ENCODE results near the gene TTC7B.

TTC7B gene

DNA sequence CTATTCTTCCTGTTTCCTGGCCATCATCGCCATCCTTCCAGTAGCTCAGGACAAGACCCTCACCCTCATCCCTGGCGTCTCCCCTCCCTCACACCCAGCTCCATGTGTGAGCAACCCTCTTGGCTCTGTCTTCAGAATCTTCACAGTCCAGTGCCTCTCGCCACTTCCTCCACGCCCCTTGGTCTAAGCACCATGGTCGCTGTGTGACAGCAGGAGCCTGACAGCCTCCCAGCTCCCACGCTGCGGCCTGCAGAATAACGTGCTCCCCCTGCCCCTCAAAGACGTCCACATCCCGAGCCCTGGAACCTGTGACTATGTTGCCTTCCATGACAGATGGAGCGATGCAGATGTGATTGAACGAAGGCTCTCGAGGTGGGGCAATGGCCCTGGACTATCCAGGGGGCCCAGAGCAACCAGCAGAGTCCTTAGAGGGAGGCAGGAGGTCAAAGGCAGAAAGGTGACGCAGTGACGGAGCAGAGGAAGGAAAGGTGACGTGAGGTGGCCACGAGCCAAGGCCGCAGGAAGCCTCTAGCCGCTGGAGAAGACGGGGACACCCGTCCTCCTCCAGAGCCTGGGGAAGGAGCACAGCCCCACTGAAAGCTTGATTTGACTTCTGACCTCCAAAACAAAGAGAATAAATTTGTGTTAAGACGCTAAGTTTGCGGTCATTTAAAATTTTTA, 279.6 kb downstream of the TTC7B start:
- Histone ChIP-seq H3K27ac (replicated peaks) (no peak overlapping the region), H3K4me3 (replicated peaks; ENCODE audit: insufficient read depth, low read length) (no peak overlapping the region), H3K27me3 (ENCODE audit: insufficient read depth, poor library complexity, severe bottlenecking) (no peaks in the 10 kb centered on the region)
- TF ChIP-seq, protein P1, sequence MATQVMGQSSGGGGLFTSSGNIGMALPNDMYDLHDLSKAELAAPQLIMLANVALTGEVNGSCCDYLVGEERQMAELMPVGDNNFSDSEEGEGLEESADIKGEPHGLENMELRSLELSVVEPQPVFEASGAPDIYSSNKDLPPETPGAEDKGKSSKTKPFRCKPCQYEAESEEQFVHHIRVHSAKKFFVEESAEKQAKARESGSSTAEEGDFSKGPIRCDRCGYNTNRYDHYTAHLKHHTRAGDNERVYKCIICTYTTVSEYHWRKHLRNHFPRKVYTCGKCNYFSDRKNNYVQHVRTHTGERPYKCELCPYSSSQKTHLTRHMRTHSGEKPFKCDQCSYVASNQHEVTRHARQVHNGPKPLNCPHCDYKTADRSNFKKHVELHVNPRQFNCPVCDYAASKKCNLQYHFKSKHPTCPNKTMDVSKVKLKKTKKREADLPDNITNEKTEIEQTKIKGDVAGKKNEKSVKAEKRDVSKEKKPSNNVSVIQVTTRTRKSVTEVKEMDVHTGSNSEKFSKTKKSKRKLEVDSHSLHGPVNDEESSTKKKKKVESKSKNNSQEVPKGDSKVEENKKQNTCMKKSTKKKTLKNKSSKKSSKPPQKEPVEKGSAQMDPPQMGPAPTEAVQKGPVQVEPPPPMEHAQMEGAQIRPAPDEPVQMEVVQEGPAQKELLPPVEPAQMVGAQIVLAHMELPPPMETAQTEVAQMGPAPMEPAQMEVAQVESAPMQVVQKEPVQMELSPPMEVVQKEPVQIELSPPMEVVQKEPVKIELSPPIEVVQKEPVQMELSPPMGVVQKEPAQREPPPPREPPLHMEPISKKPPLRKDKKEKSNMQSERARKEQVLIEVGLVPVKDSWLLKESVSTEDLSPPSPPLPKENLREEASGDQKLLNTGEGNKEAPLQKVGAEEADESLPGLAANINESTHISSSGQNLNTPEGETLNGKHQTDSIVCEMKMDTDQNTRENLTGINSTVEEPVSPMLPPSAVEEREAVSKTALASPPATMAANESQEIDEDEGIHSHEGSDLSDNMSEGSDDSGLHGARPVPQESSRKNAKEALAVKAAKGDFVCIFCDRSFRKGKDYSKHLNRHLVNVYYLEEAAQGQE (IDR thresholded peaks at IDR 0.05; ENCODE audit: insufficient replicate concordance, low read depth), result no peak
- TF ChIP-seq, protein P2, sequence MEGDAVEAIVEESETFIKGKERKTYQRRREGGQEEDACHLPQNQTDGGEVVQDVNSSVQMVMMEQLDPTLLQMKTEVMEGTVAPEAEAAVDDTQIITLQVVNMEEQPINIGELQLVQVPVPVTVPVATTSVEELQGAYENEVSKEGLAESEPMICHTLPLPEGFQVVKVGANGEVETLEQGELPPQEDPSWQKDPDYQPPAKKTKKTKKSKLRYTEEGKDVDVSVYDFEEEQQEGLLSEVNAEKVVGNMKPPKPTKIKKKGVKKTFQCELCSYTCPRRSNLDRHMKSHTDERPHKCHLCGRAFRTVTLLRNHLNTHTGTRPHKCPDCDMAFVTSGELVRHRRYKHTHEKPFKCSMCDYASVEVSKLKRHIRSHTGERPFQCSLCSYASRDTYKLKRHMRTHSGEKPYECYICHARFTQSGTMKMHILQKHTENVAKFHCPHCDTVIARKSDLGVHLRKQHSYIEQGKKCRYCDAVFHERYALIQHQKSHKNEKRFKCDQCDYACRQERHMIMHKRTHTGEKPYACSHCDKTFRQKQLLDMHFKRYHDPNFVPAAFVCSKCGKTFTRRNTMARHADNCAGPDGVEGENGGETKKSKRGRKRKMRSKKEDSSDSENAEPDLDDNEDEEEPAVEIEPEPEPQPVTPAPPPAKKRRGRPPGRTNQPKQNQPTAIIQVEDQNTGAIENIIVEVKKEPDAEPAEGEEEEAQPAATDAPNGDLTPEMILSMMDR (IDR thresholded peaks at IDR 0.05; ENCODE audit: insufficient read depth, low read length), result no peak
- TF ChIP-seq POLR2AphosphoS5 (IDR thresholded peaks at IDR 0.05; ENCODE audit: low read depth) (no peak), GABPA (IDR thresholded peaks at IDR 0.05; ENCODE audit: low read depth) (no peak), SPI1 (IDR thresholded peaks at IDR 0.05; ENCODE audit: borderline replicate concordance, low read depth) (no peak)
- DNase-seq (ENCODE audit: low read depth in 1 of 2, low spot score in 1 of 2), result no peak

GRCh38 chr14:90536092-90536491, 280.1 kb downstream of the TTC7B start:
- Histone ChIP-seq H3K27me3 (ENCODE audit: insufficient read depth, poor library complexity, severe bottlenecking) (no peaks in the 10 kb centered on the region), H3K4me3 (replicated peaks; ENCODE audit: insufficient read depth, low read length) (no peak overlapping the region), H3K27ac (replicated peaks) (no peak overlapping the region)
- peak; percentile 33; the same call in 1 of the 2 replicates for TF ChIP-seq SPI1 (IDR thresholded peaks at IDR 0.05; ENCODE audit: borderline replicate concordance, low read depth)
- TF ChIP-seq, protein P2 (IDR thresholded peaks at IDR 0.05; ENCODE audit: insufficient read depth, low read length), result no peak
- DNase-seq (ENCODE audit: low read depth in 1 of 2, low spot score in 1 of 2), result peak in 1 of 2 experiments; percentile 12

GRCh38 chr14:90535556-90536090, 280.6 kb downstream of the TTC7B start:
- no peak for DNase-seq (ENCODE audit: low read depth in 1 of 2, low spot score in 1 of 2)
- Histone ChIP-seq H3K27ac (replicated peaks) (no peak overlapping the region), H3K4me3 (replicated peaks; ENCODE audit: insufficient read depth, low read length) (no peak overlapping the region), H3K27me3 (ENCODE audit: insufficient read depth, poor library complexity, severe bottlenecking) (no peaks in the 10 kb centered on the region)
- TF ChIP-seq, protein P1 (IDR thresholded peaks at IDR 0.05; ENCODE audit: insufficient replicate concordance, low read depth), result no peak
- no peak for TF ChIP-seq GABPA (IDR thresholded peaks at IDR 0.05; ENCODE audit: low read depth)
- no peak for TF ChIP-seq SPI1 (IDR thresholded peaks at IDR 0.05; ENCODE audit: borderline replicate concordance, low read depth)
- TF ChIP-seq, protein P2 (IDR thresholded peaks at IDR 0.05; ENCODE audit: insufficient read depth, low read length), result no peak
- no peak for TF ChIP-seq POLR2AphosphoS5 (IDR thresholded peaks at IDR 0.05; ENCODE audit: low read depth)

Data from HL-60 (cell line).